ENCODE data around the gene MPZL2. TPM values are rescaled to one million over a fixed set of nuclear protein-coding genes. Genes with fewer than 3 reads are reported as not detected.

Gene MPZL2
- total and polyA plus RNA-seq, 2 of the 13 experiments (the other 11 are each of a cell fraction or from before 2014, with no cell fraction given): 27.9 to 53.7 TPM

DNA sequence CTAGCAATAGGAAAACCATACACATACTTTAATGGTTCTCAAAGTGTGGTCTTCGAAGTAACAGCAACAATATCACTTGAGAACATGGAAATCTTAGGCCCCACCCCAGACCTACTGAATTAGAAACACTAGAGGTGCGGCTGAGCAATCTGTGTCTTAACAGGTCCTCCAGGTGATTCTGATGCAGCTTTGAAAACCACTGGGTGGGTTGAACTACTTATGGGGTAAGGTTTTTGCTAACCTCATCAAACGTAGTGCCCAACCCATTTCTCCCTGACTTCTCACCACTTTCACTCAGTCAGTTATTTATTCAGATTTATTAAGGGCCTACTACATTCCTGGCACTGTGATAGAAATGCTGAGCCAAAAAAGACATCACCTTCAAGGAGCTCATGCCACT, 3.7 kb downstream of the MPZL2 start:
- ChIA-PET CTCF (ENCODE audit: low intra/inter-chr PET ratio, low total read pairs) (no interaction called here), POLR2A (interaction anchor here (1.2 kb wide), 1 partner anchor 9 kb away, joined by 3 read pairs; the partner anchor contains the start of gene MPZL3)
- H3K4me2 ChIP-seq (ENCODE audit: low read depth, low read length): no peak overlapping the region

More for the DNA sequence above, 3.7 kb downstream of the MPZL2 start:
- no peak overlapping the region for H3K27ac ChIP-seq (ENCODE audit: extremely low read length, insufficient read depth, low read length)
- peaks cover 7% of the 10 kb centered on the region for H3K79me2 ChIP-seq (ENCODE audit: insufficient read depth, low read length)
- H2AFZ ChIP-seq (ENCODE audit: low read length): no peak overlapping the region
- FAIRE-seq: no peak
- H3K9me3 ChIP-seq (ENCODE audit: low read length): no peaks in the 10 kb centered on the region
- intact Hi-C loops (cut with micrococcal nuclease; ENCODE audit: unreplicated experiment): loop anchor here (5.0 kb wide), 1 partner anchor 63 kb away; no protein-coding TSS in a partner anchor
- no peak for ATAC-seq
- TF ChIP-seq E2F5 (CRISPR knock-in tag; conservative IDR thresholded peaks at IDR 0.05) (no peak), KLF16 (CRISPR knock-in tag; IDR thresholded peaks at IDR 0.05) (no peak), ZNF282 (IDR thresholded peaks at IDR 0.05; ENCODE audit: partially characterized antibody) (no peak), TARDBP (CRISPR knock-in tag; IDR thresholded peaks at IDR 0.05) (no peak), ZBTB46 (CRISPR knock-in tag; IDR thresholded peaks at IDR 0.05; ENCODE audit: borderline replicate concordance) (no peak), ZNF296 (CRISPR knock-in tag; conservative IDR thresholded peaks at IDR 0.05) (no peak), KAT7 (CRISPR knock-in tag; IDR thresholded peaks at IDR 0.05; ENCODE audit: borderline replicate concordance) (no peak), KDM4B (CRISPR knock-in tag; IDR thresholded peaks at IDR 0.05) (no peak), ZNF510 (CRISPR knock-in tag; IDR thresholded peaks at IDR 0.05; ENCODE audit: low read depth) (no peak), SMAD3 (CRISPR knock-in tag; IDR thresholded peaks at IDR 0.05) (no peak)
- TF ChIP-seq, protein P1, sequence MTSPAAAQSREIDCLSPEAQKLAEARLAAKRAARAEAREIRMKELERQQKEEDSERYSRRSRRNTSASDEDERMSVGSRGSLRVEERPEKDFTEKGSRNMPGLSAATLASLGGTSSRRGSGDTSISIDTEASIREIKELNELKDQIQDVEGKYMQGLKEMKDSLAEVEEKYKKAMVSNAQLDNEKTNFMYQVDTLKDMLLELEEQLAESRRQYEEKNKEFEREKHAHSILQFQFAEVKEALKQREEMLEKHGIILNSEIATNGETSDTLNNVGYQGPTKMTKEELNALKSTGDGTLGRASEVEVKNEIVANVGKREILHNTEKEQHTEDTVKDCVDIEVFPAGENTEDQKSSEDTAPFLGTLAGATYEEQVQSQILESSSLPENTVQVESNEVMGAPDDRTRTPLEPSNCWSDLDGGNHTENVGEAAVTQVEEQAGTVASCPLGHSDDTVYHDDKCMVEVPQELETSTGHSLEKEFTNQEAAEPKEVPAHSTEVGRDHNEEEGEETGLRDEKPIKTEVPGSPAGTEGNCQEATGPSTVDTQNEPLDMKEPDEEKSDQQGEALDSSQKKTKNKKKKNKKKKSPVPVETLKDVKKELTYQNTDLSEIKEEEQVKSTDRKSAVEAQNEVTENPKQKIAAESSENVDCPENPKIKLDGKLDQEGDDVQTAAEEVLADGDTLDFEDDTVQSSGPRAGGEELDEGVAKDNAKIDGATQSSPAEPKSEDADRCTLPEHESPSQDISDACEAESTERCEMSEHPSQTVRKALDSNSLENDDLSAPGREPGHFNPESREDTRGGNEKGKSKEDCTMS (CRISPR knock-in tag; conservative IDR thresholded peaks at IDR 0.05): no peak
- TF ChIP-seq, protein P2, sequence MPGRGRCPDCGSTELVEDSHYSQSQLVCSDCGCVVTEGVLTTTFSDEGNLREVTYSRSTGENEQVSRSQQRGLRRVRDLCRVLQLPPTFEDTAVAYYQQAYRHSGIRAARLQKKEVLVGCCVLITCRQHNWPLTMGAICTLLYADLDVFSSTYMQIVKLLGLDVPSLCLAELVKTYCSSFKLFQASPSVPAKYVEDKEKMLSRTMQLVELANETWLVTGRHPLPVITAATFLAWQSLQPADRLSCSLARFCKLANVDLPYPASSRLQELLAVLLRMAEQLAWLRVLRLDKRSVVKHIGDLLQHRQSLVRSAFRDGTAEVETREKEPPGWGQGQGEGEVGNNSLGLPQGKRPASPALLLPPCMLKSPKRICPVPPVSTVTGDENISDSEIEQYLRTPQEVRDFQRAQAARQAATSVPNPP (CRISPR knock-in tag; IDR thresholded peaks at IDR 0.05): no peak
- TF ChIP-seq, protein P3, sequence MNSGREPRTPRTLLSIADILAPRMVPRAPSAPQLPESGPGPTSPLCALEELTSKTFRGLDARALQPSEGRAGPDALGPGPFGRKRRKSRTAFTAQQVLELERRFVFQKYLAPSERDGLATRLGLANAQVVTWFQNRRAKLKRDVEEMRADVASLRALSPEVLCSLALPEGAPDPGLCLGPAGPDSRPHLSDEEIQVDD (CRISPR knock-in tag; IDR thresholded peaks at IDR 0.05; ENCODE audit: borderline replicate concordance): no peak
- peaks cover 0 to 10% of the 10 kb centered on the region in 2 experiments; a peak in 1 of 5 replicates for H3K27me3 ChIP-seq (ENCODE audit: control insufficient read depth in 1 of 2, insufficient read depth in 2 of 2, low read length in 2 of 2)
- H3K4me1 ChIP-seq (ENCODE audit: insufficient read depth, low read length): peaks cover 34% of the 10 kb centered on the region
- no peak overlapping the region for H3K4me3 ChIP-seq (replicated peaks in 1 of 3; ENCODE audit: insufficient read depth in 1 of 3, low read depth in 2 of 3, low read length in 3 of 3)
- 98% methylated on average over 3 of the region's 3 CpGs for WGBS (ENCODE audit: low lambda C conversion rate)
- no TSS peak for BruUV-seq (replicated peaks)
- in situ Hi-C loops (cut with HindIII; ENCODE audit: extremely low pct_ligation_motif_present, low pct_unique_long_range_greater_than_20kb): no loop called here
- peaks cover 4 to 27% of the 10 kb centered on the region in 2 experiments; a peak in 3 of 5 replicates for H3K36me3 ChIP-seq (replicated peaks in 1 of 2; ENCODE audit: control insufficient read depth in 1 of 2, insufficient read depth in 2 of 2, low read length in 2 of 2)
- no peak overlapping the region for H3K9ac ChIP-seq (ENCODE audit: insufficient read depth, low read depth, low read length)
- no peak for DNase-seq (ENCODE audit: low spot score)
- H4K20me1 ChIP-seq (ENCODE audit: insufficient read depth, low read length): no peaks in the 10 kb centered on the region
